ENCODE results near the gene LMO7.

- TF ChIP-seq CTCF (IDR thresholded peaks at IDR 0.05) = peak; percentile 84
- no peak for TF ChIP-seq POLR2AphosphoS5 (IDR thresholded peaks at IDR 0.05; ENCODE audit: low read depth, low read length)
- no peak for TF ChIP-seq TCF7L2 (IDR thresholded peaks at IDR 0.05; ENCODE audit: low read depth, low read length)
- no peak for TF ChIP-seq REST (IDR thresholded peaks at IDR 0.05; ENCODE audit: insufficient read depth in 1 of 2, low read depth in 2 of 2, low read length in 1 of 2)
- no peak for TF ChIP-seq SIN3A (IDR thresholded peaks at IDR 0.05; ENCODE audit: borderline replicate concordance, insufficient read depth, low read depth, low read length)
Measured at GRCh38 chr13:75876142-75877050, 240.3 kb downstream of the LMO7 start.

Data from Panc1 (cell line).